SK-N-SH treated with all-trans-retinoic acid at 6 μM for 48 hours (cell line): ENCODE results near the gene PTGIR.

Experiments
- ATAC-seq: fragments of 200-7000 bp; cut with Tn5 transposase; 3 replicates; pipeline ENCODE4 v1.9.1; 2020; ENCODE audit warnings: mild to moderate bottlenecking, moderate library complexity
- ARNTL ChIP-seq: fragments of 450-650 bp; formaldehyde crosslinking; IDR thresholded peaks from 2 replicates; pipeline ENCODE4 v1.5.0; 2020; ENCODE audit warnings: low read depth, mild to moderate bottlenecking, moderate library complexity, borderline replicate concordance
- BACH2 ChIP-seq: fragments of 250-450 bp; sonication (Bioruptor Pico); IDR thresholded peaks from 2 replicates; pipeline ENCODE4 v1.9.0; 2021; ENCODE audit warnings: mild to moderate bottlenecking, borderline replicate concordance
- CREB5 ChIP-seq: fragments of 250-450 bp; sonication (Bioruptor Pico); IDR thresholded peaks from 2 replicates; pipeline ENCODE4 v1.5.1; 2020; ENCODE audit warnings: low read depth, mild to moderate bottlenecking, moderate library complexity
- CSDC2 ChIP-seq: fragments of 250-450 bp; sonication (Bioruptor Pico); IDR thresholded peaks from 2 replicates; pipeline ENCODE4 v1.5.0; 2020; ENCODE audit warnings: mild to moderate bottlenecking, moderate library complexity
- ESRRG ChIP-seq: fragments of 250-450 bp; sonication (Bioruptor Pico); IDR thresholded peaks from 2 replicates; pipeline ENCODE4 v1.6.1; 2021; ENCODE audit warnings: mild to moderate bottlenecking
- GLIS3 ChIP-seq: fragments of 250-450 bp; sonication (Bioruptor Pico); IDR thresholded peaks from 2 replicates; pipeline ENCODE4 v1.5.0; 2020; ENCODE audit warnings: mild to moderate bottlenecking, moderate library complexity
- ISL1 ChIP-seq: fragments of 250-450 bp; sonication (Bioruptor Pico); IDR thresholded peaks from 2 replicates; pipeline ENCODE4 v2.1.2; 2022; ENCODE audit warnings: mild to moderate bottlenecking, moderate library complexity
- OSR1 ChIP-seq: fragments of 250-450 bp; sonication (Bioruptor Pico); IDR thresholded peaks from 2 replicates; pipeline ENCODE4 v1.8.0; 2022; ENCODE audit warnings: moderate library complexity, mild to moderate bottlenecking, inconsistent platforms
- PPARA ChIP-seq: fragments of 250-450 bp; sonication (Bioruptor Pico); IDR thresholded peaks from 2 replicates; pipeline ENCODE4 v1.5.0; 2020; ENCODE audit warnings: mild to moderate bottlenecking, borderline replicate concordance
- RARB ChIP-seq: fragments of 250-450 bp; sonication (Bioruptor Pico); IDR thresholded peaks from 2 replicates; pipeline ENCODE4 v1.8.0; 2021; ENCODE audit warnings: mild to moderate bottlenecking, moderate library complexity
- SNAI2 ChIP-seq: fragments of 250-450 bp; sonication (Bioruptor Pico); IDR thresholded peaks from 2 replicates; pipeline ENCODE4 v1.5.0; 2020; ENCODE audit warnings: mild to moderate bottlenecking, moderate library complexity
- TOX ChIP-seq: fragments of 250-450 bp; sonication (Bioruptor Pico); IDR thresholded peaks from 2 replicates; pipeline ENCODE4 v1.8.0; 2021; ENCODE audit warnings: mild to moderate bottlenecking, moderate library complexity, borderline replicate concordance
- ZC3H10 ChIP-seq: fragments of 250-450 bp; sonication (Bioruptor Pico); IDR thresholded peaks from 2 replicates; pipeline ENCODE4 v1.5.1; 2021; ENCODE audit warnings: mild to moderate bottlenecking, moderate library complexity
- ZFP3 ChIP-seq: fragments of 250-450 bp; sonication (Bioruptor Pico); IDR thresholded peaks from 2 replicates; pipeline ENCODE4 v1.5.0; 2020; ENCODE audit warnings: mild to moderate bottlenecking, moderate library complexity
- ZFP30 ChIP-seq: fragments of 450-650 bp; formaldehyde crosslinking; IDR thresholded peaks from 2 replicates; pipeline ENCODE4 v1.5.0; 2022; ENCODE audit warnings: mild to moderate bottlenecking, moderate library complexity
- ZNF565 ChIP-seq: fragments of 450-650 bp; formaldehyde crosslinking; conservative IDR thresholded peaks from 2 replicates; pipeline ENCODE4 v1.5.0; 2020; ENCODE audit warnings: low read depth, mild to moderate bottlenecking, moderate library complexity
- ZNF70 ChIP-seq: fragments of 450-650 bp; formaldehyde crosslinking; IDR thresholded peaks from 2 replicates; pipeline ENCODE4 v1.5.0; 2020; ENCODE audit warnings: mild to moderate bottlenecking, moderate library complexity
- ZNF8 ChIP-seq: fragments of 450-650 bp; formaldehyde crosslinking; IDR thresholded peaks from 2 replicates; pipeline ENCODE4 v1.5.0; 2020; ENCODE audit warnings: mild to moderate bottlenecking, moderate library complexity
- TF ChIP-seq, protein P1 (sequence below): fragments of 250-450 bp; sonication (Bioruptor Pico); IDR thresholded peaks from 2 replicates; pipeline ENCODE4 v1.5.1; 2021; ENCODE audit warnings: mild to moderate bottlenecking, moderate library complexity
- TF ChIP-seq, protein P2 (sequence below): fragments of 250-450 bp; sonication (Bioruptor Pico); IDR thresholded peaks from 2 replicates; pipeline ENCODE4 v1.5.0; 2020; ENCODE audit warnings: mild to moderate bottlenecking, moderate library complexity
- TF ChIP-seq, protein P3 (sequence below): fragments of 250-450 bp; sonication (Bioruptor Pico); IDR thresholded peaks from 2 replicates; pipeline ENCODE4 v1.8.0; 2021; ENCODE audit warnings: low read depth, mild to moderate bottlenecking, moderate library complexity, borderline replicate concordance
- TF ChIP-seq, protein P4 (sequence below): fragments of 250-450 bp; sonication (Bioruptor Pico); IDR thresholded peaks from 2 replicates; pipeline ENCODE4 v1.8.0; 2020; ENCODE audit warnings: mild to moderate bottlenecking, moderate library complexity, borderline replicate concordance

PTGIR gene

GRCh38 chr19:46637224-46637623 is 12.3 kb upstream of the PTGIR start:
- ATAC-seq, result no peak
- TF ChIP-seq ISL1 (CRISPR knock-in tag), result no peak
- TF ChIP-seq ZFP3 (CRISPR knock-in tag), result no peak
- TF ChIP-seq SNAI2 (CRISPR knock-in tag), result no peak
- TF ChIP-seq CSDC2 (CRISPR knock-in tag), result no peak
- no peak for TF ChIP-seq ZNF70 (CRISPR knock-in tag)
- TF ChIP-seq RARB (CRISPR knock-in tag), result no peak
- TF ChIP-seq ZC3H10 (CRISPR knock-in tag), result no peak
- no peak for TF ChIP-seq CREB5 (CRISPR knock-in tag)
- no peak for TF ChIP-seq ARNTL
- TF ChIP-seq ZNF565, result no peak
- TF ChIP-seq, protein P1, sequence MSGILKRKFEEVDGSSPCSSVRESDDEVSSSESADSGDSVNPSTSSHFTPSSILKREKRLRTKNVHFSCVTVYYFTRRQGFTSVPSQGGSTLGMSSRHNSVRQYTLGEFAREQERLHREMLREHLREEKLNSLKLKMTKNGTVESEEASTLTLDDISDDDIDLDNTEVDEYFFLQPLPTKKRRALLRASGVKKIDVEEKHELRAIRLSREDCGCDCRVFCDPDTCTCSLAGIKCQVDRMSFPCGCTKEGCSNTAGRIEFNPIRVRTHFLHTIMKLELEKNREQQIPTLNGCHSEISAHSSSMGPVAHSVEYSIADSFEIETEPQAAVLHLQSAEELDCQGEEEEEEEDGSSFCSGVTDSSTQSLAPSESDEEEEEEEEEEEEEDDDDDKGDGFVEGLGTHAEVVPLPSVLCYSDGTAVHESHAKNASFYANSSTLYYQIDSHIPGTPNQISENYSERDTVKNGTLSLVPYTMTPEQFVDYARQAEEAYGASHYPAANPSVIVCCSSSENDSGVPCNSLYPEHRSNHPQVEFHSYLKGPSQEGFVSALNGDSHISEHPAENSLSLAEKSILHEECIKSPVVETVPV (CRISPR knock-in tag), result no peak
- TF ChIP-seq PPARA (CRISPR knock-in tag), result no peak
- TF ChIP-seq BACH2 (CRISPR knock-in tag), result no peak
- TF ChIP-seq OSR1 (CRISPR knock-in tag), result no peak
- no peak for TF ChIP-seq GLIS3
- no peak for TF ChIP-seq ZNF8 (CRISPR knock-in tag)

- TF ChIP-seq RARB (CRISPR knock-in tag) (no peak), CREB5 (CRISPR knock-in tag) (no peak), ZNF565 (no peak), TOX (no peak), OSR1 (CRISPR knock-in tag) (no peak), PPARA (CRISPR knock-in tag) (no peak), ESRRG (no peak), ZFP30 (no peak), ZC3H10 (CRISPR knock-in tag) (no peak), ZNF70 (CRISPR knock-in tag) (no peak), SNAI2 (CRISPR knock-in tag) (no peak), BACH2 (CRISPR knock-in tag) (no peak), ISL1 (CRISPR knock-in tag) (no peak), ZFP3 (CRISPR knock-in tag) (no peak), GLIS3 (no peak)
- TF ChIP-seq, protein P2, sequence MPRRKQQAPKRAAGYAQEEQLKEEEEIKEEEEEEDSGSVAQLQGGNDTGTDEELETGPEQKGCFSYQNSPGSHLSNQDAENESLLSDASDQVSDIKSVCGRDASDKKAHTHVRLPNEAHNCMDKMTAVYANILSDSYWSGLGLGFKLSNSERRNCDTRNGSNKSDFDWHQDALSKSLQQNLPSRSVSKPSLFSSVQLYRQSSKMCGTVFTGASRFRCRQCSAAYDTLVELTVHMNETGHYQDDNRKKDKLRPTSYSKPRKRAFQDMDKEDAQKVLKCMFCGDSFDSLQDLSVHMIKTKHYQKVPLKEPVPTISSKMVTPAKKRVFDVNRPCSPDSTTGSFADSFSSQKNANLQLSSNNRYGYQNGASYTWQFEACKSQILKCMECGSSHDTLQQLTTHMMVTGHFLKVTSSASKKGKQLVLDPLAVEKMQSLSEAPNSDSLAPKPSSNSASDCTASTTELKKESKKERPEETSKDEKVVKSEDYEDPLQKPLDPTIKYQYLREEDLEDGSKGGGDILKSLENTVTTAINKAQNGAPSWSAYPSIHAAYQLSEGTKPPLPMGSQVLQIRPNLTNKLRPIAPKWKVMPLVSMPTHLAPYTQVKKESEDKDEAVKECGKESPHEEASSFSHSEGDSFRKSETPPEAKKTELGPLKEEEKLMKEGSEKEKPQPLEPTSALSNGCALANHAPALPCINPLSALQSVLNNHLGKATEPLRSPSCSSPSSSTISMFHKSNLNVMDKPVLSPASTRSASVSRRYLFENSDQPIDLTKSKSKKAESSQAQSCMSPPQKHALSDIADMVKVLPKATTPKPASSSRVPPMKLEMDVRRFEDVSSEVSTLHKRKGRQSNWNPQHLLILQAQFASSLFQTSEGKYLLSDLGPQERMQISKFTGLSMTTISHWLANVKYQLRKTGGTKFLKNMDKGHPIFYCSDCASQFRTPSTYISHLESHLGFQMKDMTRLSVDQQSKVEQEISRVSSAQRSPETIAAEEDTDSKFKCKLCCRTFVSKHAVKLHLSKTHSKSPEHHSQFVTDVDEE (CRISPR knock-in tag), result no peak
- TF ChIP-seq, protein P3, sequence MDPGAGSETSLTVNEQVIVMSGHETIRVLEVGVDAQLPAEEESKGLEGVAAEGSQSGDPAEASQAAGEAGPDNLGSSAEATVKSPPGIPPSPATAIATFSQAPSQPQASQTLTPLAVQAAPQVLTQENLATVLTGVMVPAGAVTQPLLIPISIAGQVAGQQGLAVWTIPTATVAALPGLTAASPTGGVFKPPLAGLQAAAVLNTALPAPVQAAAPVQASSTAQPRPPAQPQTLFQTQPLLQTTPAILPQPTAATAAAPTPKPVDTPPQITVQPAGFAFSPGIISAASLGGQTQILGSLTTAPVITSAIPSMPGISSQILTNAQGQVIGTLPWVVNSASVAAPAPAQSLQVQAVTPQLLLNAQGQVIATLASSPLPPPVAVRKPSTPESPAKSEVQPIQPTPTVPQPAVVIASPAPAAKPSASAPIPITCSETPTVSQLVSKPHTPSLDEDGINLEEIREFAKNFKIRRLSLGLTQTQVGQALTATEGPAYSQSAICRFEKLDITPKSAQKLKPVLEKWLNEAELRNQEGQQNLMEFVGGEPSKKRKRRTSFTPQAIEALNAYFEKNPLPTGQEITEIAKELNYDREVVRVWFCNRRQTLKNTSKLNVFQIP (CRISPR knock-in tag), result no peak
- TF ChIP-seq, protein P1 (CRISPR knock-in tag), result no peak
- TF ChIP-seq, protein P4, sequence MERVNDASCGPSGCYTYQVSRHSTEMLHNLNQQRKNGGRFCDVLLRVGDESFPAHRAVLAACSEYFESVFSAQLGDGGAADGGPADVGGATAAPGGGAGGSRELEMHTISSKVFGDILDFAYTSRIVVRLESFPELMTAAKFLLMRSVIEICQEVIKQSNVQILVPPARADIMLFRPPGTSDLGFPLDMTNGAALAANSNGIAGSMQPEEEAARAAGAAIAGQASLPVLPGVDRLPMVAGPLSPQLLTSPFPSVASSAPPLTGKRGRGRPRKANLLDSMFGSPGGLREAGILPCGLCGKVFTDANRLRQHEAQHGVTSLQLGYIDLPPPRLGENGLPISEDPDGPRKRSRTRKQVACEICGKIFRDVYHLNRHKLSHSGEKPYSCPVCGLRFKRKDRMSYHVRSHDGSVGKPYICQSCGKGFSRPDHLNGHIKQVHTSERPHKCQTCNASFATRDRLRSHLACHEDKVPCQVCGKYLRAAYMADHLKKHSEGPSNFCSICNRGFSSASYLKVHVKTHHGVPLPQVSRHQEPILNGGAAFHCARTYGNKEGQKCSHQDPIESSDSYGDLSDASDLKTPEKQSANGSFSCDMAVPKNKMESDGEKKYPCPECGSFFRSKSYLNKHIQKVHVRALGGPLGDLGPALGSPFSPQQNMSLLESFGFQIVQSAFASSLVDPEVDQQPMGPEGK (CRISPR knock-in tag), result no peak
- TF ChIP-seq, all 23 proteins: peak for 0
- ATAC-seq, result no peak
Measured at GRCh38 chr19:46635920-46636761, 11.3 kb upstream of the PTGIR start, which contains the start of gene GNG8. TSS of gene GNG8 (minus strand) at chr19:46636202. CDS start at chr19:46634682, 1,520 bp downstream.
